D721Med (cell line): ENCODE results near the gene GPR161.

Source experiments
- DNase-seq: peaks from one replicate; pipeline ENCODE4 v3.0.0; 2011; ENCODE audit warnings: low spot score; ENCODE audit not compliant: insufficient read length
- FAIRE-seq: peaks from 2 replicates; lab custom pipeline; 2011; peaks lifted over from hg19 to GRCh38; lab: Jason Lieb, UNC
- TF ChIP-seq, protein P1 (sequence below): IDR thresholded peaks from 2 replicates; pipeline ENCODE4 v1.5.1; 2012; ENCODE audit warnings: mild to moderate bottlenecking, control low read depth; ENCODE audit not compliant: insufficient read depth; ENCODE audit errors: missing control alignments

The GPR161 gene

DNA sequence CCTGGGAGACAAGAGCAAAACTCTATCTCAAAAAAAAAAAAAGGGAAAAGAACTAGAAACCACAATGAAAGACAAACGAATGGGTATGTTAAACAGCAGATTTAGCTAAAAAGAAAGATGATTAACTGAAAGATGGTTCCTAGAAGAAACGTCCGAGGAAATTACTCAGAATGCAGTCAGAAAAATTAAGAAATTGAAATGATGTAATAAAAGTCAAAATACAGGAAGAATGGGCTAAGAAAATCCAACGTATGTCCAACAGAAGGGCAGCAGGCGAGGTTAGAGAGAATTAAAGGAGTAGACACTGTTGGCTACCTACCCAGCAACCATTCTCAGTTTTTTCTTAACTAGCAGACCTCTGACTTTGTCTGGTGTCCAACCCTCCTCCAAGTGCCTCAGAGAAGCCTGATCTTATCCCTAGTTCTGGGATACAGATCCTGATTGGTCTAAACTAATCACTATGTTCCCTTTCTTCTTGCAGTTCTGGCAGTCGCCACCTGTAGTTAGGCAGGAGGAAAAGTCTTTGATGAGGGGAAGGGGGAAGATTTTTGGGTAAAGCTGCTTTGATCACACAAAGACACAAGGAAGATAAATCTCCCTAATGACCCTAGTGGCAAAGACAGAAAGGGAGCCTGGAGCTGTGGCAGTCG is 25.7 kb downstream of the GPR161 start:
- TF ChIP-seq, protein P1, sequence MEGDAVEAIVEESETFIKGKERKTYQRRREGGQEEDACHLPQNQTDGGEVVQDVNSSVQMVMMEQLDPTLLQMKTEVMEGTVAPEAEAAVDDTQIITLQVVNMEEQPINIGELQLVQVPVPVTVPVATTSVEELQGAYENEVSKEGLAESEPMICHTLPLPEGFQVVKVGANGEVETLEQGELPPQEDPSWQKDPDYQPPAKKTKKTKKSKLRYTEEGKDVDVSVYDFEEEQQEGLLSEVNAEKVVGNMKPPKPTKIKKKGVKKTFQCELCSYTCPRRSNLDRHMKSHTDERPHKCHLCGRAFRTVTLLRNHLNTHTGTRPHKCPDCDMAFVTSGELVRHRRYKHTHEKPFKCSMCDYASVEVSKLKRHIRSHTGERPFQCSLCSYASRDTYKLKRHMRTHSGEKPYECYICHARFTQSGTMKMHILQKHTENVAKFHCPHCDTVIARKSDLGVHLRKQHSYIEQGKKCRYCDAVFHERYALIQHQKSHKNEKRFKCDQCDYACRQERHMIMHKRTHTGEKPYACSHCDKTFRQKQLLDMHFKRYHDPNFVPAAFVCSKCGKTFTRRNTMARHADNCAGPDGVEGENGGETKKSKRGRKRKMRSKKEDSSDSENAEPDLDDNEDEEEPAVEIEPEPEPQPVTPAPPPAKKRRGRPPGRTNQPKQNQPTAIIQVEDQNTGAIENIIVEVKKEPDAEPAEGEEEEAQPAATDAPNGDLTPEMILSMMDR, result peak; percentile 6
- no peak for DNase-seq

DNA sequence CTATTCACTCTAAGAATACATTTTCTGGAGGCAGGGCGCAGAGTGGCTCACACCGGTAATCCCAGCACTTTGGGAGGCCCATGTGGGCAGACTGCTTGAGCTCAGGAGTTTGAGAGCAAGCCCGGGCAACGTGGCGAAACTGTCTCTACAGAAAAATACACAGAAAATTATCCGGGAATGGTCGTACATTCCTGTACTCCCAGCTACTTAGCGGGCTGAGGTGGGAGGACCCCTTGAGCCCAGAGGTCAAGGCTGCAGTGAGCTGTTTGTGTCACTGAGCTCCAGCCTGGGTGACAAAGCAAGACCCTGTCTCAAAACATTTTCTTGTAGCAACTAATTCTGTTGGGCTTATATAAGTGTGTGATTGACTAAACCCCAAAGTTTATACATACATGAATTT is 30.5 kb downstream of the GPR161 start:
- DNase-seq (no peak), FAIRE-seq (no peak)
- TF ChIP-seq, protein P1, result no peak

More for the DNA sequence above, 25.7 kb downstream of the GPR161 start:
- no peak for FAIRE-seq

DNA sequence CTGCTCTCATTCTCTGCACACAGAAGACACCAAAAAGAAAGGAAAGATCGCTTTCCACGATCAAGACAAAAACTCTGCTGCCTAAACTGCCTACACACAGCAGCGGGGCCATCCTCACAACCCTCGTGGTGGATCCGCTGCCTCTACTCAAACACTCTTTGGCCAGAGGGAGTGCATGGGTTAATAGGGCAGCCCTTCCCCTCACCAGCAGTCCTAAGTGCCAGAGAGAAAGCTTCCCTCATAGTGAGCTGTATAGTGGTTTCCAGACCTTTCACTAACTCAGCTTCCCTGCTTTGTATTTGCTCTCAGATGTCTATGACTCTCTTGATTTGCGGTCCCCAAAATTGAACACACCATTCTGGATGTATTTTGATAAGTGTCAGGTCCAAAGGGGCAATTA is 30.9 kb downstream of the GPR161 start:
- no peak for DNase-seq
- TF ChIP-seq, protein P1, result no peak
- FAIRE-seq, result no peak

DNA sequence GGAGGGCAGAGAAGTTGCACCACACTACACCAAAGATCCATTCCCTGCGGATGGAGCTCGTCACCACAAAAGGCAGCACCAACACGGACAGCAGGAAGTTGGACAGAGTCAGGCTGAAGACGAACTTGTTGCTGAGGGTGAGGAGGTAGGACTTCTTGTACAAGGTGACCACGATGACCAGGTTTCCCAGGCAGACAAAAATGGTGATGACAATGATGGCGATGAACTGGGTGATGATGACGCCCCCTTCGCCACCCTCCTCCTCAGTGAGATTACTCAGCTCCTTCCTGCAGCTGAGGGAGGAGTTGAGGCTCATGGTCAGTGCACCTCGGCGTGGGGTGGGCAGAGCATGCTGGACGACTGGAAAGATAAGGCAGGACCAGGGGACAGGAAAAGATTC is 32.2 kb downstream of the GPR161 start:
- DNase-seq (no peak), FAIRE-seq (no peak)
- TF ChIP-seq, protein P1, result no peak

DNA sequence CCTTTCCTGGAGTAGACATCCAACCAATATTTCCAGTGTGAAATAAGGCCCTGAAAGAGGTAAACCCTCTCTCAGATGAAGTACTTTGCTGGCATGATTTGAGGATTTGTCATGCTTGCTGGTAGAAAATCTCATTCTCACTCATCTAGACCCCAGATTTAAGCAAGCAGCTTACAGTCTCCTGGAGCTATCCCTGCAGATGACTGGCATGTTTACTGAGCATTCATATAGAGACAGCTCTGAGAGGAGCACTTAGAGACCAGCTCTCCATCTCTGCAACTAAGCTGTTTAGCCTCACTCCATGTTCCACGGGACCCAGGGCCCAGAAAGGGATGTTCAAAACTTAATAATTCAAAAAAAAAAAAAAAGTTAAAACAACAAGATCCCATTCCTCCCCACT is 34.2 kb downstream of the GPR161 start:
- no peak for FAIRE-seq
- TF ChIP-seq, protein P1, result no peak

DNA sequence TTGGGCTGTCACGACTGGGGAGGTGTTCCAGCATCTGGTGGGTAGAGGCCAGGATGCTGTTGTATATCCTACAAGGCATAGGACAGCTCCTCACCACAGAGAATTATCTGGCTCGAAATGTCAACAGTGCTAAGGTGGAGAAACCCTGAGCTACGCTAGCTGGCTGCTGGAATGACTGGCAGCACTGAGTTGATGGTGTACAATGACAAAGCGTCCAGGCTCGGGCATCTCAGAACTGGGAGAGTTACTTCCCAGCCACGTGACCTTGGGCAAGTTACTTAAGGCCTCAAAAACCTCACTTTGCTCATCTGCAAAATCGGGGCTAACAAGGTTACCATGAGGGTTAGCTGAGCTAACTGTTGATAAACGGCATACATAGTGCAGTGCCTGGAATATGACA is 35.4 kb downstream of the GPR161 start:
- DNase-seq, result no peak
- no peak for FAIRE-seq
- TF ChIP-seq, protein P1, result no peak

More for the DNA sequence above, 34.2 kb downstream of the GPR161 start:
- no peak for DNase-seq

DNA sequence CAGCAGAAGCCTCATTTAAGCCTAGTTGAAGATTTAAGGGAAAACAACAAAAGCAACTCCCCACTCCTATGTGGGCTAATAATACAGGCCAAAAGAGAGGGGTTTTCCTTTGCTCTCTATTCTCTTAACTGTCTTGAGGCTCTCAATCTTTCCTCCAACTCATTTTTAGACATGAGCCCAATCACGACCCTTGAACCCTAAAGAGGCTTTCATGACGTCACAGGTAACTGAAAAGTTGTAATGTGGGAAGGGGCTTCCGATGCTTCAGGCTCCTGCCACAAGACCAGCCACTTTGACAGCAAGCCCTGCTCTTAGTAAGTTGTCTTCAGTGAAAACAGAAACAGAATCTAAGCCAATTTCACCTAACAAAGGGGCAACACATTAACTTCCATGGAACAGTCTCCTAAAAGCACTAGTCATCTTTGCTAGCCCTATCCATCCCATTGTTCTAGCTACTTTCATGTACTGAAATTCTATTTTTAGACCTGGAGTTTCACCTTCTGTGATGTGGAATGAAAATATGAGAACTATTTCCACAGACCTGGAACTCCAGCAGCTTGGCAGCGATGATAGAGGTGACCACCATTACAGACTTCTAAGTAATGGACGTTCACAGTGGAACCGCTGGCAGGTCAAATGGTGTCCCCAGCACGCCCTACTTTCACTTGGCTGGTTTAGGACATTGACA is 36.3 kb downstream of the GPR161 start:
- no peak for DNase-seq
- no peak for FAIRE-seq
- TF ChIP-seq, protein P1, result no peak
